ENCODE data around the gene ASTN2.

GRCh38 chr9:116423149-116423548 lies 991.7 kb downstream of the ASTN2 start:
- TF ChIP-seq CTCF (IDR thresholded peaks at IDR 0.05) (no peak), POLR2A (IDR thresholded peaks at IDR 0.05) (no peak)

Data from testis (tissue), 2 donors.